ENCODE measurements around the gene ALDH2. TPM values are rescaled to one million over a fixed set of nuclear protein-coding genes. Genes with fewer than 3 reads are reported as not detected.
"Not testable (repeated sequence)": the region's sequence is repeated elsewhere in the genome, so short reads cannot be mapped to it uniquely, and the experiment has no call there.

ALDH2 gene
- total RNA-seq, 1 donor from 2014 or later, result 15.4 TPM

DNA sequence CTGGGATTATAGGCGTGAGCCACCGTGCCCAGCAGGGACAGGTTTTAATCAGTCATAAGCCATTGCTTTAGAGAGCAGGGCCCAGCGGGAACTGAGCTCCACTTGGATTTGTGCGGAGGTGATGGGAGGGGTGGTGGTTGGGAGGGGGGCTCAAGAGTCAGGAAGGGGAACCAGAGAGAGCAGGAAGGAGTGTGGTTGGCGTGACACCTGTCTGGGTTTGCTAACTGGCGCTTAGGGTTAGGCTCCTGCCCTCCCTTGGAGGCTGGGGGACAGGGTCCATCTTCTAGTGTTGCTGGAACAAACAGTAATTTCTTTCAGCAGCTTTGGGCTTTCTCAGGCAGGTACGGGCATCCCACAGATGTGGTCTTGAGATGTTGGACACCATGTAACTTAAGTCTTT is 7.5 kb upstream of the ALDH2 start:
- no peak for DNase-seq

DNA sequence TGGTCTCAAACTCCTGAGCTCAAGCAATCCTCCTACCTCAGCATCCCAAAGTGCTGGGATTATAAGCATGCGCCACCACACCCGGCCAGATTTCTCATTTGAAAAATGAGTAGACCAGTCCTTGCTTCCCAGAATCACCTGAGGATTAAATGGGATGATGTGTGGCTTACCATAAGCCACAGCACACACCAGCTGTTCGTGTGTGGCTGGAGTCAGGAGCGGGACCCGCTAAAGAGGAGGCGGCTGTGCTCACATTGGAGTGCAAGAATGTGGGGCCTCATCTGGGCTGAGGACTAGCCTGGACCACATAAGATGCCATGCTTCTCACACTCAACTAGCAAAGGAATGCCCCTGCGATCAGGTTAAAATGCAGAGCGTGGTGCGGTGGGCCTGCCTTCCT is 6.7 kb upstream of the ALDH2 start:
- DNase-seq, result no peak

DNA sequence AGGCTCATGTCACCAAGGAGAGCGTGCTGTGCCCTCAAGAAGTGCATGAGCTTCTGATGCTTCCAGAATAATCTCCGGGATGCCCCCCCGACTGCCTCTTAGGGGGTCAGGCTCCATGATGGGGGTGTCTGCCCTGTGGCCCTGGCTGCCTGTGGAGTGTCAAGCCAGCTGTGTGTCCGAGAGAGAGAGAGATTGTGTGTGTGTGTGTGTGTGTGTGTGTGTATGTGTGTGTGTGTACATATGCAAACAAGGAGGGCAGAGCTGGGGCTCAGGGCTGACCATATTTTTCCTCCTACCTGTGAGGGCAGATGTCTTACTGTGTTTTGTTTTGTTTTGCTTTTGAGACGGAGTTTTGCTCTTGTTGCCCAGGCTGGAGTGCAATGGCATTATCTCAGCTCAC is 5.6 kb upstream of the ALDH2 start:
- no peak for DNase-seq

DNA sequence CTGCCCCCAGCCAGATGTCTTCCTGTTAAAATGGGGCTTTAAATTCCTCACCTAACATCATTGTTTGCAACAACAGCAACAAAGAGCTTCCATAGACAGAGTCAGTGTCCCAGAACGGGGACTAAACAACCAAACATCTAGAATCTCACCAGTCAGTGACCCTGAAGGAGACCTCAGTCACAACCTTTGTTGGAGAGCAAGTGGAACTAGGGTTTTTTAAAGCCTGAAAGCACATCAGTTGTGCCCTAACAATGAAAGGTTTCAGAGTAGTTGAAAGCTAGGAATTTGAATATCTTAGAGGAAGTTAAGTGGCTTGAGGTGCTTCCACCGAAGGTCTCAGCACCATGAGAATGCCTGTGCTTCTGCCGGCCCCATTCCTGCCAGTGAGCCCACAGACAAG is 5.0 kb upstream of the ALDH2 start:
- DNase-seq, result no peak

DNA sequence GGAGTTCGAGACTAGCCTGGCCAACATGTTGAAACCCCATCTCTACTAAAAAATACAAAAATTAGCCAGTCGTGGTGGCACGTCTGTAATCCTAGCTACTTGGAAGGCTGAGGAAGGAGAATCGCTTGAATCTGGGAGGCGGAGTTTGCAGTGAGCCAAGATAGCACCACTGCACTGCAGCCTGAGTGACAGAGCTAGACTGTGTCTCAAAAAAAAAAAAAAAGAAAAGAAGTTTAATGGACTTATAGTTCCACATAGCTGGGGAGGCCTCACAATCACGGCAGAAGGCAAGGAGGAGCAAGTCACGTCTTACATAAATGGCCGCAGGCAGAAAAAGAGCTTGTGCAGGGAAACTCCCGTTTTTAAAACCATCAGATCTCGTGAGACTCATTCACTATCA is 3.2 kb upstream of the ALDH2 start:
- not testable (repeated sequence) for DNase-seq

- no peak for DNase-seq
These were observed 2.5 kb upstream of the ALDH2 start for GRCh38 chr12:111764120-111764821.

DNA sequence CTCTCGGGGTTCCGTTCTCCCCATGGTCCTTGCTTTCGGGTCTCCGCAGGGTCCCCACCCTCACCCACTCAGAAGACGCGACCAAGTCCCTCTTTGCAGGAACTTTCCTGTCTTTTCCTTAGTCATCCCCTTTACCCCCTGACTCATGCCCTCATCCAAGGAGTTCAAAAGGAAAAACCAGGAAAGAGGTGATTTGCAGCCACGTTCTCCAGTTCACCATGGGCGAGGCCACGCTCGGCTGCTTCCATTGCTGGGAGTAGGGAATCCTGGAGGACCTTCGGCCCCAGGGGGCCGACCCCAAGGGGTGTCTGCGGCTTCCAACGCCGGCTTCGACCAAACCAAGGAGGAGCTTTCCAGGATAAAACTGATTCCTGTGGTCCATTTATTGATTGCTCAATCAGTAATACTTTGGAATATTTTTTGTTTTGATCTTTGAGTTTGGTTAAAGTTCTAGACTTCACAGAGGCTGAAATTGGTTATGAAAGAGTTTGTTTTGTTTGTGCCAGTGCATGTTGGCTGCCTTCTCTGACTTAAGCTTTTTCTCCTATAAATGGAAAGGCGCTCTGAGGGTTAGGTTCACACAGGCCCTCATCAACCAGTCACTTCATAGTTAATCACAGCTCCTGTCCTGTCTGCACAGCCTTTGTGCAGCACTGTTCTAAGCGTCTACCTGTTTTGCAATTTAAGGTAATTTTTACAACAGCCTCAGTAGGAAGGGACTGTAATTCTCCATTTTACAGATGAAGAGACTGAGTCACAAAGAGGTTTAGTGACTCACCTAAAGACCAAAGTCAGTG is 827 bp downstream of the ALDH2 start:
- no peak for DNase-seq

DNA sequence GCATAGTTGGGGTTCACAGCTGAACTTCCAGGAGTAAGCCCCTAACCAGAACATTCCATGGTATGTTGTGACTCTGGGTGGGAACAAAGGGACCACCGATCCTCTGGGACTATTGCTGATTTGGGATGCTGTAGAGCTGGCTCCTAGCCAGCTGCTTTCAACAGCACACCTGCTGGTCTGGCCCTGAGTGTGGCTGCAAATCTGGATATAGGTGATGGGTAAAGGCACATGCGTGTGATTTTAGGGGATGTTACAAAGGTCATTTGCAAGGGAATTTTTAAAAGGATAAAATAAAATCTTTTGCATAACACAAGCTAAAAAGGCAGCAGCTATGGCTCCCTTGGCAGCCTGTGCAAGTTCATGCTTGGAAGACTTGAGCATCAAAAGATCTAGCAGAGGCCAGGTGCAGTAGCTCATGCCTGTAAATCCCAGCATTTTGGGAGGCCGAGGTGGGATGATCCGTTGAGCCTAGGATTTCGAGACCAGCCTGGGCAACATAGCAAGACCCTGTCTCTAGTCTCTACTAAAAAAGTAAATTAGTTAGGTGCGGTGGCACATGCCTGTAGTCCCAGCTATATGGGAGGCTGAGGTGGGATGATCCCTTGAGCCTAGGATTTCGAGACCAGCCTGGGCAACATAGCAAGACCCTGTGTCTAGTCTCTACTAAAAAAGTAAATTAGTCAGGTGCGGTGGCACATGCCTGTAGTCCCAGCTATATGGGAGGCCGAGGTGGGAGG is 1.6 kb downstream of the ALDH2 start:
- DNase-seq, result no peak

DNA sequence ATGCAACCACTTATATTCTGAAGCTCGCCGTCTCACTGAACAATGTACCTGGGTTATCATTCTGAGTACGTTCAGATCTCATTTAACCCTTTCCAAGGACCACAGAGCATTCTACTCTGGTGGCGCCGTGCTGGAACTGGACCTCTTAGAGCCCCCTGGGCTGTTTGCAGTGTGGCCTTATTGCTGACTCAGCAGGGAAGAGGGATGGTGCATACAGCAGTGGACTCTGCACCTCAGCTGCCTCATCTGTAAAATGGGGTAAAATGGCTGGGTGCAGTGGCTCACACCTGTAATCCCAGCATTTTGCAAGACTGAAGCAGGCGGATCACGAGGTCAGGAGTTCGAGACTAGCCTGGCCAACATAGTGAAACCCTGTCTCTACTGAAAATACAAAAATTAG is 2.9 kb downstream of the ALDH2 start:
- DNase-seq, result no peak

DNA sequence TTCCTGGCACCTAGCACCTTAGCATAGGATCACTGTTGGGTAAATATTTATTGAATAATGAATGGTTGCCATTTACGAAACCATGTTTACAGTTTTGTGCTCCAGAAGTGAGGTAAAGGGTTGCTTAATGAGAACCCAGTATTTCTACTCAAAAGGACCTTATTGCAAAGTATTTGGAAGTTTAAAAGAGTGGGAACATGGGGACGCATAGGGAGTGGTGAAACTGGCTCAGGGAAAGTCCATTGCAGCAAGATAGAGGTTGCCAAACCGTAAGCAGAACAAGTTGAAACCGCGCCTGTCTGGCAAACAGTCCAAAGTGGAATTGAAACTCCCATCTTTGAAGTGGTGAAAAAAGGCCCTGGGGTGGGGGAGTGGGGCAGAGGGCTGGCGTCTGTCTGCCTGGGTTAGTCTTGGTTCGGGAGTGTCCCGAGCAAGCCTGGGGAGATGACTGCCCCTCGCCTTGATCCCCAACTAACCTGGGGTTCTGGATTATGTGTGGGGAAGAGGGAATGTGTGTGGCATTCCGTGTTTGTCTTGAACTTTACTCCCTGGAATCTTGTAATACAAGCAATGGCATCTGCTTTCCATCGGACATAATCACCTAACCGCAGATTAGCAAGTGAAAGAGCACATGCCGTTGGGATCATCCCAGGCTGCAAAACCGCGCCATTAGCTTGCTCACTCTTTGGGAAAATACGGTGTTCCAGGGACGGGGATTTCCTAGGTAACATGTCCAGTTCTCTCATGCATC is 7.2 kb downstream of the ALDH2 start:
- no peak for DNase-seq

DNA sequence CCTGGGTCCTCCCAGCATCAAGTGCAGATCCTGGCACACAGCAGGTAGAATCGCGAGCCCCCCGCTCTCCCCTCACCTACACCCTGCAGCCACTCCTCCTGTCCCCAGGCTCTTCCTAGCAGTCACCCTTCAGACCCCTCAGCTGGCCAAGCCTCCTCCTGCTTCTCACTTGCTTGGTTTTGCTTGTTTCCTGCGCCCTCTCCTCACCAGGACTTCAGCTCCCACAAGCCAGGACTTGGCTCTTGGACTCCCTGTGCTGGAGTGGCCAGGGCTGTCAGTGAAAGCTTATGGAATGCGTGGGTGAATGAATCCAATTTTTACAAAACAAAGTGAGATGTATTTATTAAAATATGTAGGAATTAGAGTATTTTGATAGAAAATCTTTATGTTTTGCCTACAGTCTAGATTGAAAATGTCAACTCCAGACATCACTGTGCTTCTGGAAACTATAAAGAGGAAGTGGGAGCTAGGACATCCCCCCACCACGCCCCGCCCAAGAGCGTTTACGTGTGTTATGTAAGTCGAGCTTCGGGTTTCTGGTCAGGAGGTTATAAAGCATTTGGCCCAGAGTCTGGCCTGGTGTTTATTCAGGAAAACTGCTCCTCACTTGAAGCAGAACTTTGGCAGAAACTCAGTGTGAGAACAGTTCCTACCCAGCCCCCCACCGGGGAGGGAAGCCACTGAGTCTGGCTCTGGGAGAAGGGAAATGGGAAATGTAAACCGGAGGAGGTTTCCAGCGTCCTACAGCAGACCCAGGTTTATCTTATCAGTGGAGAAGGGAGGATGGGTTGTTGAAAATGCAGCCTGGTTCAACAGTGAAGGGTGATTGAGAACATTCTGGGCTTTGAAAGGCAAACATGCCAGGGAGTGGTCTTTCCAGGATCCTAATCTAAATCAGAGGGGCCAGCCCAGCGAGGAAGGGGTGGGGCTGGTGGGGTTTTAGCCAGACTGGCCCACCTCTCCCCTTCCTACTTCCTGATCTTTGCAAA is 8.8 kb downstream of the ALDH2 start:
- no peak for DNase-seq

DNA sequence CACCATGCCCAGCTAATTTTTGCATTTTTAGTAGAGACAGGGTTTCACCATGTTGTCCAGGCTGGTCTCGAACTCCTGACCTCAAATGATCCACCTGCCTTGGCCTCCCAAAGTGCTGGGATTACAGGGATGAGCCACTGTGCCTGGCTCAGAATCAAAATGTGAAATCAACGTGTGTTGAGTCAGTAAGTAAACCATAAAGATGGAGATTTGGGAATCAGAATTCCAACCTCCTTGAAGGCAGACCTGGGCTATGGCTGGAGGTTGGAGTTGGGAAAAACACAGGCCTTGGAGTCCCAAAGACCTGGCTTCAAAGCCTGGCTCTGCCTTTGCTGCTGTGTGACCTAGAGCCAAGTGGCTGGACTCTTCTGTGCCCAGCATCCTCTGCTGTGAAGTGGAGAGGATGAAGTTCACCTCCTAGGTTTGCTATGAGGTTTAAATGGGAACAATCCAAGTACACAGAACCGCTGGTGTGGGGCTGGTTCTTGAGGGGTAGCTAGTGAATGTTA is 10.2 kb downstream of the ALDH2 start:
- no peak for DNase-seq

DNA sequence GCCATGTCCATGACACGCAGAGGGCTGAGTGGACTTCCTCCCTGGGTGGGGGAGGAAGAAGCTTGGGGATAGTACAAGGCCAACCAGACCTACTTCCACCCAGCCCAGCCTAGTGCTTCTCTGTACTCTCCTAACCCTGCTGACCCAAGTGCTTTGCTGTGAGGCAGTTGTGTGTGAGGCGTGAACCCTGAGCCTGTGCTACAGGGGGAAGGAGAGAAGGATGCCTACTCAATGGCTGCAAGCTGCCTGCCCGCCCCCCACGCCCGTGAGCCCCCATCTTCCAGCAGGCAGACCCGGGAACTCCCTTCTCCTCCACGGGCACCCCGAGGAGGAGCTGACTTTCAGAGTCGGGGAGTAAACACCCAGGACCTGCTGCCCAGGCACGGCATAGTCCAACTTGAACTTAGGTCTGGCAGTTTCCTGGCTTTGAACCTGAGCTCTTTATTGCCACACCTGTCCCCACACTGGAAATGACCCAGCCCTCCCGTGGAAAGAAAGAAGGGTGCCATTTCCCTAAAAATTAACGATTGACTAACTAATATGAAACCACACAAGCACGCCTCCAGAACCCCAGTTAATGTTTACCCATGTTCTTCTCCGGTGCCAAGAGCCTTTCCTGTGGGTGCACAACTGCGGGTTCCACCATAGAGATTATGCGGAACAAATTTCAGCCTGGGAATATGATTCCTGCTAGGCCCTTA is 10.8 kb downstream of the ALDH2 start:
- DNase-seq, result no peak

DNA sequence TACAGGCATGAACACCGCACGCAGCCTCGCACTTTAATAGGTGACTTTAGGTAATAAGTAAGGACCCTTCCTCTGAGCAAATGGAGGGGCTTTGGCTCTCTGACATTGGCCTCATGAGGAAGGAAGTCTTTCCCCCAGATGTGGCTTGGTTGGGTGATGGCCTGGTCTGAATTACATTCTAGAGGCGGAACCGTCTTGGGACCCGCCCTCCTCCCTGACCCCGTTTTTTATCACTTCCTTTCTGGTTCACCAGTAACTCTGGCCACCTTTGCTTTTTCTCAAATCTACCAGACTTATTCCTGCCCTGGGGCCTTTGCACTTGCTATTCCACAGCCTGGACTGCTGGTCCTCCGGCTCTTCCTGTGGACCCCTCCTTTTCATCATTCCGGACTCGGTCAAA is 13.4 kb downstream of the ALDH2 start:
- DNase-seq, result no peak

- DNase-seq, result no peak
These were observed 13.9 kb downstream of the ALDH2 start for GRCh38 chr12:111780615-111781014.

DNA sequence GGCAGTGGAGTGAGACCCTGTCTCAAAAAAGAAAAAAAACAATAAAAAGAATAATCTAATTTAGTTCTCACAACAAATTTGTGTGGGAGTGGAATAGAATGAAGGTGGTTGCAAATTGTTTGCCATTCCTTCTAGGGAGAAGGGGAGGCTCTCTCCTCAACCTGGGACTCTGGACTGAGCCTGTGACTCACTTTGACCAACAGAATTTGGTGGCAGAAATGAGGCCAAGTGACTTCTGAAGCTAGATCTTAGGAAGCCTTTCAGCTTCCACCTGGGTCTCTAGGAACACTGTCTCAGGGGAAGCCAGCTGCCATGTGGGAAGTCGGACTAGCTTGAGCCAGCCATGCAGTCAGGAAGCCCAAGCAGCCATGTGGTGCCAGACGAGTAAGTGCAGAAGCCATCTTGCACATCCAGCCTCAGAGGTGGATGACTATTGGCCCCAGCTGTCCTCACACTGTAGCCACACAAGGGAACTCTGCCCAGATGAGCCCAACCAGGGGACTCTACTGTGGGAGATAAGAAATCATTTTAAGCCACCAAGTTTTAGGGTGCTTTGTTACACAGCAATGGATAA is 14.4 kb downstream of the ALDH2 start:
- DNase-seq, result no peak

- DNase-seq, result no peak
These were observed 16.3 kb downstream of the ALDH2 start for GRCh38 chr12:111783046-111783445.

DNA sequence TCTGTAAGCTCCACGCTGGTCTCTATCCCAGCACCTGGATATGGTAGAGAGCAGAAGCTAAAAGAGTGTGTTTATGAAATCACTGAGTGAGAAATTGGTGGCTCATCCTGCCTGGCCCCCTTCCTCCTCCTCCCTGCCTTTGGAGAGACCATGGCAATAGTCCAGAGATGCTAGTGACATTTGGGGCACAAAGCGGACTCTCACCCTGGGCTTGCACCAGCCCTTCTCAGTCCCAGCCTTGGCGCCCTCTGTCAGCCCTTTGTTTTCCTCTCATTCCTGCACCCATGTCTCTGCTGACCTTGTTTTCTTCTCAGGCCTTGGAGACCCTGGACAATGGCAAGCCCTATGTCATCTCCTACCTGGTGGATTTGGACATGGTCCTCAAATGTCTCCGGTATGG is 18.2 kb downstream of the ALDH2 start:
- DNase-seq, result no peak

DNA sequence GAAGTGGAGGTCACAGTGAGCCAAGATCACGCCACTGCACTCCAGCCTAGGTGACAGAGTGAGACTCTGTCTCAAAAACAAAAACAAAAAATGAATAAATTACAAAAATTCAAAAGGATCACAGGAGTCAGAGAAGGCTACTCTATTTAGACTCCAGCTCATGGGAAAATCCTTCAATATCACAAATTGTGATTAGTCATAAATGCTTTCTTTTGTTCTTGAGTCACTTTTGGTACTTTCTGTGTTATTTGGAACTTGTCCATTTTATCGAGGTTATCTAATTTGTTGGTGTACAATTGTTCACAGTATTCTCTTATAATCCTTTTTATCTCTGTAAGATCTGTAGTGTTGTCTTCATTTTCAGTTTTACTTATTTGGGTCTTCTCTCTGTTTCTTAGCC is 18.9 kb downstream of the ALDH2 start:
- no peak for DNase-seq

GRCh38 chr12:111788178-111788654 is 21.5 kb downstream of the ALDH2 start:
- no peak for DNase-seq

Measured in occipital lobe (tissue), 2 donors.